Thymus (tissue), 14 donors: Measurements from ENCODE around the gene KIFAP3. TPM values are rescaled to one million over a fixed set of nuclear protein-coding genes. Genes with fewer than 3 reads are reported as not detected.
"Not testable (repeated sequence)": the region's sequence is repeated elsewhere in the genome, so short reads cannot be mapped to it uniquely, and the experiment has no call there.

Source experiments
- DNase-seq, 9 donors: peaks; one replicate each; pipeline ENCODE4 v3.0.0-alpha.2; 2013; ENCODE audit warnings: low spot score in 9 of 9, low read depth in 6 of 9, missing footprints in 1 of 9
- H3K27ac ChIP-seq, 2 donors: one replicate each; pipeline ENCODE4 v1.5.1; 2013; ENCODE audit warnings: control low read depth in 1 of 2, low read depth in 1 of 2, low read length in 1 of 2, mild to moderate bottlenecking in 1 of 2, moderate library complexity in 1 of 2
- H3K27me3 ChIP-seq, 2 donors: one replicate each; pipeline ENCODE4 v1.5.1; 2013; ENCODE audit warnings: low read length in 1 of 2; ENCODE audit not compliant: control insufficient read depth in 2 of 2, insufficient read depth in 1 of 2
- H3K36me3 ChIP-seq, 2 donors: one replicate each; pipeline ENCODE4 v1.5.1; 2013; ENCODE audit warnings: low read length in 1 of 2, mild to moderate bottlenecking in 1 of 2, moderate library complexity in 1 of 2; ENCODE audit not compliant: control insufficient read depth in 2 of 2, insufficient read depth in 2 of 2
- H3K4me1 ChIP-seq, 2 donors: one replicate each; pipeline ENCODE4 v1.5.1; 2013; ENCODE audit warnings: low read length in 2 of 2; ENCODE audit not compliant: control insufficient read depth in 2 of 2, insufficient read depth in 2 of 2
- H3K4me3 ChIP-seq, 2 donors: one replicate each; pipeline ENCODE4 v1.5.1; 2013; ENCODE audit warnings: low read length in 2 of 2, control low read depth in 1 of 2, mild to moderate bottlenecking in 1 of 2
- H3K9me3 ChIP-seq, 2 donors: one replicate each; pipeline ENCODE4 v1.5.1; 2013; ENCODE audit warnings: low read length in 1 of 2, mild to moderate bottlenecking in 1 of 2; ENCODE audit not compliant: control insufficient read depth in 2 of 2, insufficient read depth in 1 of 2
- WGBS: extraction: QIAGEN DNeasy Blood & Tissue Kit; methylation state at CpG from one replicate; pipeline ENCODE4 v1.1.7; 2013; 5-methylcytosine and 5-hydroxymethylcytosine counted together
- long read RNA-seq, 10 donors: transcript quantifications; one replicate each; lab custom pipeline, GENCODE V29; 2026
- polyA plus RNA-seq: library from polyadenylated mRNA; stranded (reverse); fragments of 200-250 nt; gene quantifications from one replicate; pipeline ENCODE4 v1.2.3, GENCODE V29; 2013
- total RNA-seq: library from RNA; stranded (reverse); fragments of 120-200 nt; gene quantifications from one replicate; pipeline ENCODE4 v1.2.4, GENCODE V29; 2013
- donor health status: healthy.

Gene KIFAP3
- total RNA-seq (25.8 TPM), polyA plus RNA-seq (19.5 TPM)
- long read RNA-seq, donor 1 = 0 reads
- long read RNA-seq, donor 2, transcript KIFAP3-201 (20 exons, 2,957 nt) = major isoform, 9 of 25 reads
- long read RNA-seq, donor 2, partial matches to known transcripts = 16 of 25 reads
- long read RNA-seq, donor 2, other reads (novel, unspliced or antisense) = 0 of 25 reads
- long read RNA-seq, donor 3, transcript KIFAP3-201 (20 exons, 2,957 nt) = major isoform, 7 of 17 reads
- long read RNA-seq, donor 3, partial matches to known transcripts = 10 of 17 reads
- long read RNA-seq, donor 3, other reads (novel, unspliced or antisense) = 0 of 17 reads
- long read RNA-seq, donor 4, partial matches to known transcripts = 0 of 1 reads
- long read RNA-seq, donor 4, other reads (novel, unspliced or antisense) = 0 of 1 reads
- long read RNA-seq, donor 5, partial matches to known transcripts = 13 of 14 reads
- long read RNA-seq, donor 5, other reads (novel, unspliced or antisense) = 0 of 14 reads
- long read RNA-seq, donor 6, partial matches to known transcripts = 0 of 3 reads
- long read RNA-seq, donor 6, other reads (novel, unspliced or antisense) = 0 of 3 reads
- long read RNA-seq, donor 7, transcript KIFAP3-201 (20 exons, 2,957 nt) = major isoform, 5 of 5 reads
- long read RNA-seq, donor 7, partial matches to known transcripts = 0 of 5 reads
- long read RNA-seq, donor 7, other reads (novel, unspliced or antisense) = 0 of 5 reads
- long read RNA-seq, donor 8, partial matches to known transcripts = 0 of 2 reads
- long read RNA-seq, donor 8, other reads (novel, unspliced or antisense) = 0 of 2 reads
- long read RNA-seq, donor 9, partial matches to known transcripts = 0 of 2 reads
- long read RNA-seq, donor 9, other reads (novel, unspliced or antisense) = 0 of 2 reads
- long read RNA-seq, donor 10, partial matches to known transcripts = 0 of 3 reads
- long read RNA-seq, donor 10, other reads (novel, unspliced or antisense) = 0 of 3 reads

DNA sequence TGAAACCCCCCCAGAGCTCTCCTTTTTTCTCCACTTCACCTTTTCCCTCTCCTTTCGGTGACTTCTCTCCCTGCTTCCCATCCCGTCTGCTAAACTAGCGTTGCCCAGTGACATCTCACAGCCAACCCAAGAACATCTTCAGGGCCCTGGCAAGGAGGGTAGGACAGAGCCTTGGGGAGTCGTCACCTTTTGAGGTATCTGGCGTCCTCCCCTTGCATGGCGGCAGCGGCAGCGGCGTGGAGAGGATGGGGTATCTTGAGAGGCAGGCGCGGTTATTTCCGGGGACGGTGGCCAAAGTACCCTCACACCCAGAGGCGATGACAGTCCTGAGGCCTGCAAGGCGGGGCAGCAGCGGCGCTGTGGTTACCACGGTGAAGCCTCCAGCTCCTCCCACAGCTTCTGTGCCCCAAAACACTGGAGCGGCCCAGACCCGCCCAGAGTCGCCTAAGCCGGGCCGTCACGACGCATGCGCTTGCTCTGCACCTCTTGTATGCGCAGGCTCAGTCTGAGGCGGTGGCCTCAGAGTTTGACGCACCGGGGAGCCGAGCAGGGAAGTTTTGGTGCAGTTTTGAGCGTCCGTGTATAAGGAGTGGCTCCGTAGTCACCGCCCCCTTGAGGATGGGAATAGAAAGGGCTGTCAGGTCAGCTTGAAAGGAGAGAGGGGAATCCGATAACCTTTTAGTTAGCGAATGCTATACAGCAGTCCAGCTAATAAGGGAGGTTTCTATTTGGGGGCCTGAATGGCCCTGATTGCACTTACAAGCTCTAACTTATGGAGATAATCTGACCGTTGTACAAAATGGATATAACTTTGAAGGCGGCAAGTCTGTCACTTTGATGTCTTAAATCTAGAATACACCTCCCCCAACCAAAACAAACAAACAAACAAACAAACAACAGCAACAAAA, at the start of gene KIFAP3:
Gene KIFAP3 (minus strand): TSS at position 446 of the 908 bp plus-strand sequence. CDS start 228 bp downstream, at position 218.
- peak within 1 kb of the TSS; percentile 81 to 86 for H3K27ac ChIP-seq
- DNase-seq = peak; percentile 91 to 97 (median 92)
- H3K4me1 ChIP-seq = peaks cover 7% of the 10 kb centered on the region in 2 donors
- WGBS = 1% methylated on average over 39 of the region's 39 CpGs
- H3K9me3 ChIP-seq = no peaks in the 10 kb centered on the region
- no peaks in the 10 kb centered on the region for H3K27me3 ChIP-seq
- no peaks in the 10 kb centered on the region for H3K36me3 ChIP-seq
- peak within 1 kb of the TSS; percentile 62 to 75 for H3K4me3 ChIP-seq

DNA sequence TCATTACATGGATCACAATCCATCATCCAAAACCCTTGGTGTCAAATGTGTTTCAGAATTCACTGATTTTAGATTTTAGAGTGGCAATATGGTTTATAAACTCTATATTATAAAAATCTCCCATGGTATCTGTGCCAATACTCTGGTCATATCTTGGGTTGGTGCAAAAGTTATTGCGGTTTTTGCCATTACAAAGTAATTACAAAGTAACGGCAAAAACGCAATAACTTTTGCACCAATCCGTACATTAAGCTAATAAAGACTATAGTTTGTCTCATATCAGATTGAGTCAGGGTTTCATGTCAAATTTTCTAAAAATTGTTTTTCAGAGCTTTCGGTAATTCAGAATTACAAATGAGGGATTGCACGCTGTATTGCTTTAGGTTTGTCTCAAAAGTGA, 47.9 kb upstream of the KIFAP3 start:
- Histone ChIP-seq H3K4me3 (no peak overlapping the region), H3K27me3 (no peaks in the 10 kb centered on the region), H3K36me3 (no peaks in the 10 kb centered on the region), H3K9me3 (no peaks in the 10 kb centered on the region), H3K4me1 (no peaks in the 10 kb centered on the region), H3K27ac (no peak overlapping the region)
- 98% methylated on average over 6 of the region's 6 CpGs for WGBS
- no peak for DNase-seq

DNA sequence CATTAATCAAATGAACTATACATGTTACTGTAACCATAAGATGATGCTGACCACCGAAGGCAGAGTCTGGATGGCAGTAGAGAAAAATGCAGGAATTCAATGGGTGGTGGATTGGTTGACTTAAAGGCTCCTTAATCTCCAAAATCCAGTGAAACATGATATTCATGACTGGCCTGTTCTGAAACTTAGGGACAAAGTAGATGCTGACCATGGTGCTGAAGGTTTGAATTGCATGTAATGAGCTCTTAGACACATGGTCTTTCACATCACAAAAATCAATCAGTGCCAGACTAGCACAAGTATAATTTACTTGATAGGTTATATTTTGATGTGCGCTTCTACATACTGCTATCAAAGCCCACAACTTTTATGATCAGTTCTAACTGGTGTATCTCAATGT, 40.4 kb upstream of the KIFAP3 start:
- peak in 1 of 9 donors; percentile 7 for DNase-seq

DNA sequence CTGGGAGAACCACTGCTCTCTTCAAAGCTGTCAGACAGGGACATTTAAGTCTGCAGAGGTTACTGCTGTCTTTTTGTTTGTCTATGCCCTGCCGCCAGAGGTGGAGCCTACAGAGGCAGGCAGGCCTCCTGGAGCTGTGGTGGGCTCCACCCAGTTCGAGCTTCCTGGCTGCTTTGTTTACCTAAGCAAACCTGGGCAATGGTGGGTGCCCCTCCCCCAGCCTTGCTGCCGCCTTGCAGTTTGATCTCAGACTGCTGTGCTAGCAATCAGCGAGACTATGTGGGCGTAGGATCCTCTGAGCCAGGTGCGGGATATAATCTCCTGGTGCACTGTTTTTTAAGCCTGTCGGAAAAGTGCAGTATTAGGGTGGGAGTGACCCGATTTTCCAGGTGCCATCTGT, 38.6 kb upstream of the KIFAP3 start:
- H3K27ac ChIP-seq, DNase-seq, H3K36me3 ChIP-seq, H3K27me3 ChIP-seq, H3K4me3 ChIP-seq, H3K4me1 ChIP-seq, H3K9me3 ChIP-seq: not testable (repeated sequence)
- WGBS = 92% methylated on average over 8 of the region's 8 CpGs

More for the DNA sequence above, 40.4 kb upstream of the KIFAP3 start:
- 84% methylated on average over 2 of the region's 2 CpGs for whole genome bisulfite sequencing
- H3K4me1 ChIP-seq = no peaks in the 10 kb centered on the region
- H3K9me3 ChIP-seq = peaks cover 0 to 1% of the 10 kb centered on the region in 2 donors
- H3K27ac ChIP-seq = no peak overlapping the region
- H3K27me3 ChIP-seq = no peaks in the 10 kb centered on the region
- H3K36me3 ChIP-seq = no peaks in the 10 kb centered on the region
- H3K4me3 ChIP-seq = no peak overlapping the region

DNA sequence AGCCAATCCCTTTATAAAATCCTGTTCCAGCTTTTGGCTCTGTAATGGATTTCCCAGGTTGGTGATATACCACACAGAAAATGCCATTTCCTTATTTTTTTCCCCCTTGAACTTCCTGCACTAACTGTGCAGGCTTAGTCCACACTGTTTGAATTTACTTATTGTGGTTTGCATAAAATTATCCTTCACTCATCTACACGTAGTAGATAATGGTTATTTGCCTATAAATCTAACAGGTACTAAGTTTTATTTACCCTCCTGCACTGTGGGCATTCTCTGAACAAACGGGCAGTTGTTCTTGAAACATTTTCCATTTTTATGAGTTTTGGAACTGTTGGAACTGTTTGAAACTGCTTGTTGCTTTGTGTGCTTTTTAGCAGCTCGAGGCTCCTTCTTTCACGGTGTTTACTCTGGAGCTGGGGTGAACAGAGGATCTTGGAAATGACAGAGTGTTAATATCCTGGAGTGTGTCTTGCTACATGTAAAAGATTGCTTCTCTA, 23.0 kb upstream of the KIFAP3 start:
- Histone ChIP-seq H3K4me1 (no peaks in the 10 kb centered on the region), H3K4me3 (no peak overlapping the region), H3K27ac (no peak overlapping the region), H3K27me3 (no peaks in the 10 kb centered on the region), H3K9me3 (no peaks in the 10 kb centered on the region), H3K36me3 (no peaks in the 10 kb centered on the region)
- no peak for DNase-seq
- 40% methylated on average over 4 of the region's 4 CpGs for WGBS

DNA sequence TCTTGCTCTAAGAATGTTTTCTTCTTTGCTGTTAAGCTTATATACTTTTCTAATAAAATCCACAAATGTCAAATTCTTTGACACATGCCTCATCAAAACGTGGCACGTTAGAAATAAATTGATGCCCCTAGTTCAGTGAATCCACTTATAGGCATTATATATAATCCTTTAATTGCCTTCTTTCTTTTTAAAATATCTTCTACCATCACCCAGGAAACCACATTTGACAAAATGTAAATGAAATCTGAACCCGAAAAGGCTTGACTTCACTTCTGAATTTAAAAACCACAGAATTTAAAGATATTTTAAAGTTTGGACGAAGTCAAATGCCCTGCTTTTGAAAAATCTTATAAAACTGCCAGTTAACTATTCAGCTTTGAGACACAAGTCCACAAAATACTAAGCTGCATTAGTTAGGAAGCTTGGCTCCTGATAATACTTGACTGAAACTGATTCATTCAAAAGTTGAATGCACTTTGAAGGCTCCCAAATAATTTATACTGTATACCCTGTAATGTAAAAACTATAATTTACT, 22.4 kb upstream of the KIFAP3 start:
- no peaks in the 10 kb centered on the region for H3K4me1 ChIP-seq
- H3K36me3 ChIP-seq = no peaks in the 10 kb centered on the region
- H3K9me3 ChIP-seq = no peaks in the 10 kb centered on the region
- WGBS = 81% methylated on average over 4 of the region's 4 CpGs
- no peak for DNase-seq
- no peaks in the 10 kb centered on the region for H3K27me3 ChIP-seq
- no peak overlapping the region for H3K27ac ChIP-seq
- H3K4me3 ChIP-seq = no peak overlapping the region

DNA sequence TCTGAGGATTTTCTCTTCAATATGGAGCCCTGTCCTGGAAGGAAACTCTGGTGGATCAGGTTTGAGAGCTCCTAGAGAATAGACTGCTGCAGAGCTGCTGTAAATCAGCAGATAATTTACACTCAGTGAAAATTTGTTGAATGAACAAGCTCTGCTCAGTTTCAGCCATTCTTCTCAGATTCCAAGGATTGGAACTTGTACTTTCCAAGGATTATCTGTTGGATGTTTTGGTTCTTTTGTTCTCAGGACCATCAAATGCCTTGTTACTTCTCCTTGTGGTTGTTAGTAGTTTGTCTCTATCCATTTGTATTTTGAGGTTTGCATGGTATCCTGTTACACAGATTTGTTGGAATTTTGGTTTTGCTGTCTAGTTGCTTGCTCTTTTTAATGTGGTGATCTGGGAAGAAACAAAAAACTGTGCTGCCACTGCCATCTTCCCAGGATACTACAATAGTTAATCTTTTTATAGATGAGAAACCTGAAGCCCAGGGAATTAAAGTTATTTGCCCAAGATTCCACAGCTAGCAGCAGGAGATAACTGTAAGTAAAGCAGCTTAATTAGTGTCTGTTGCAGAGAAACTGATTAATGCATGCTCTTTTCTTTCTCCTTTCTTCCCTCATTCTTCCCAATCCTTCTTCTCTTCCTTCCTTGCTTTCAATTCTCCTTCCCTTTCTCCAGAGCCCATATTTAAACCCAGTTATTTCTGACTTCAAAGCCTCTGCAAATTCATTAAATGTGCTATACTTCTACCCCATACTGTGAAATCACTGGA, 21.7 kb upstream of the KIFAP3 start:
- Histone ChIP-seq H3K4me1 (no peaks in the 10 kb centered on the region), H3K36me3 (no peaks in the 10 kb centered on the region), H3K27ac (no peak overlapping the region), H3K9me3 (no peaks in the 10 kb centered on the region), H3K27me3 (no peaks in the 10 kb centered on the region), H3K4me3 (no peak overlapping the region)
- no peak for DNase-seq
